Measurements from ENCODE around the gene COL6A2.
A peak's percentile ranks its signal among the peaks of the same experiment; 100 is the strongest.

COL6A2 gene

DNA sequence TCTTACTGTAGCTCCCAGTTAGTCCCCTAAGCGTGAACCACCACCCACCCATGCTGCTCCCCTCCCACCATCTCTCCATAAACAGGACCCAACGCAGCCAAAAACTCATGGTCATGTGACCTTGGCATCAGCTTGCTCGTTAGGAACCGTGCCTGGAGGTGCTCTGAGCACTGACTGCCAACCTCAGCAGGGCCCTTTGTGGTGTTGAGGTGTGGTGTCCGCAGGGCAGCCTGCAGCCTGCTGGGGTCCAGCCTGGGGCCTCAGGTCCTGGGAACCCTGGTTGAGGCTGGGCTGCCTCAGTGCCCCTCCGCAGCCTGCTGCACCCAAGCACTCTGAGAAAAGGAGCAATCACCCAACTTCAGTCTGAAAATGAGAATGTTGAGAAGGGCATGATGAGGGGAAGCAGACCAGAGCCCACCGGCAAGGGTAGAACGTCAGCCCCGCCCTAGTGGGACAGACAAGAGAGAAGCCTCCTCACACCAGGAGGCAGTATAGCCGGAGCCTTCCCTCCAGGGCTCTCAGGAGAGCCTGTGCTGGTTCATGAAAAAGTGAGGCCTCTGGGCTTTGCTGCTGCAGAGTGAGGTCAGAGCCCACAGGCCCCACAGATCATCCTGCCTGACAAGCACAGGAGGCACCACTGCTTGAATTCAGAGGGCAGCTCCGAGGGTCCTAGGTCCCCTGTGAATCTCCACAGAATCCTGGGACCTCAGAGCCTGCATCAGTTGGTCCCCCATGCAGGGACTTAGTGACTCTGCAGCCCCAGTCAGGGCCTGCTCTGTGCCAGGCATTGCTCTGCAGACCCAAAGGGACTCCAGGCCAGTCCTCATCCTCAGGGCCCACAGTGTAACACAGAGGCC, 4.9 kb upstream of the COL6A2 start:
- TF ChIP-seq, protein P1, sequence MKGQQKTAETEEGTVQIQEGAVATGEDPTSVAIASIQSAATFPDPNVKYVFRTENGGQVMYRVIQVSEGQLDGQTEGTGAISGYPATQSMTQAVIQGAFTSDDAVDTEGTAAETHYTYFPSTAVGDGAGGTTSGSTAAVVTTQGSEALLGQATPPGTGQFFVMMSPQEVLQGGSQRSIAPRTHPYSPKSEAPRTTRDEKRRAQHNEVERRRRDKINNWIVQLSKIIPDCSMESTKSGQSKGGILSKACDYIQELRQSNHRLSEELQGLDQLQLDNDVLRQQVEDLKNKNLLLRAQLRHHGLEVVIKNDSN (IDR thresholded peaks at IDR 0.05) = peak; percentile 44
- TF ChIP-seq TCF12 (IDR thresholded peaks at IDR 0.05; ENCODE audit: low read depth) = no peak

DNA sequence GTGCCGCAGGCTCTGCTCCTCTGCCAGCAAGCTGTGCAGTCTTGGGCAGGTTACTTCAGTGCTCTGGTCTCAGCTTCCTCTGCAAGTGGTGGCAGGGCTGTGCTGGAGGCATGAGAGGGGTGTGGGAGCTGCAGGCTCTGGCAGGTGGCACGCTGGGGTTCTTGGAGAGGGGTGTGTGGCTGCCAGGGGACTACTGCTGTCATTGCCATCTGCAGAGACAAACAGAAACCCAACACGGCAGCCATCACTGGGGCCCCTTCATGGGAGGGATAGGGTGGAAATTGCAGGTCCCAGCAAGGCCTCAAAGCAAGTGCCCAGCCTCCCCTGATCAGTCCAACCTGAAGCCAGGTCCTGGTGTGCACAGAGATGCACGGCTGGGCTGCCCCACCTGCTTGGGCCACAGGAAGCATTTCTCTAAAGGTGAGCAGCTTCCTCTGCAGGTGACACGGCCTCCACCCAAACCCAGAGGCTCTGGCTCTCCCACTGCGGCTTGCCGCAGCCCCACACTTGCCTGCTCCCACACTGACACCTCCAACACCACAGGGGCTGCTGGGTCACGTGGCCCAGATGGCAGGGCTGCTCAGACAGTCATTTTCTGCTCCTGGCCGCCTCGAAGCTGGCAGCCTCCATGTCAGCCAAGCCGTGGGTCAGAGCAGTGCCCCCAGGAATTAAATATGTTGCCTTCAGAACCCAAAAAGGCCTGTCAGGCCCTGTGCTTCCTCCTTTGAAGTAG, 4.1 kb upstream of the COL6A2 start:
- no peak for TF ChIP-seq CREB1 (IDR thresholded peaks at IDR 0.05; ENCODE audit: low read depth)
- TF ChIP-seq FOXM1 (IDR thresholded peaks at IDR 0.05; ENCODE audit: borderline replicate concordance, low read depth) = no peak
- no peak for TF ChIP-seq NFIC (IDR thresholded peaks at IDR 0.05)
- no peak for TF ChIP-seq TEAD4 (IDR thresholded peaks at IDR 0.05)
- TF ChIP-seq, protein P2, sequence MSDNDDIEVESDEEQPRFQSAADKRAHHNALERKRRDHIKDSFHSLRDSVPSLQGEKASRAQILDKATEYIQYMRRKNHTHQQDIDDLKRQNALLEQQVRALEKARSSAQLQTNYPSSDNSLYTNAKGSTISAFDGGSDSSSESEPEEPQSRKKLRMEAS (IDR thresholded peaks at IDR 0.05) = no peak
- no peak for TF ChIP-seq TAF1 (IDR thresholded peaks at IDR 0.05; ENCODE audit: low read depth)
- no peak for TF ChIP-seq EP300 (IDR thresholded peaks at IDR 0.05; ENCODE audit: borderline replicate concordance)
- TF ChIP-seq, protein P3, sequence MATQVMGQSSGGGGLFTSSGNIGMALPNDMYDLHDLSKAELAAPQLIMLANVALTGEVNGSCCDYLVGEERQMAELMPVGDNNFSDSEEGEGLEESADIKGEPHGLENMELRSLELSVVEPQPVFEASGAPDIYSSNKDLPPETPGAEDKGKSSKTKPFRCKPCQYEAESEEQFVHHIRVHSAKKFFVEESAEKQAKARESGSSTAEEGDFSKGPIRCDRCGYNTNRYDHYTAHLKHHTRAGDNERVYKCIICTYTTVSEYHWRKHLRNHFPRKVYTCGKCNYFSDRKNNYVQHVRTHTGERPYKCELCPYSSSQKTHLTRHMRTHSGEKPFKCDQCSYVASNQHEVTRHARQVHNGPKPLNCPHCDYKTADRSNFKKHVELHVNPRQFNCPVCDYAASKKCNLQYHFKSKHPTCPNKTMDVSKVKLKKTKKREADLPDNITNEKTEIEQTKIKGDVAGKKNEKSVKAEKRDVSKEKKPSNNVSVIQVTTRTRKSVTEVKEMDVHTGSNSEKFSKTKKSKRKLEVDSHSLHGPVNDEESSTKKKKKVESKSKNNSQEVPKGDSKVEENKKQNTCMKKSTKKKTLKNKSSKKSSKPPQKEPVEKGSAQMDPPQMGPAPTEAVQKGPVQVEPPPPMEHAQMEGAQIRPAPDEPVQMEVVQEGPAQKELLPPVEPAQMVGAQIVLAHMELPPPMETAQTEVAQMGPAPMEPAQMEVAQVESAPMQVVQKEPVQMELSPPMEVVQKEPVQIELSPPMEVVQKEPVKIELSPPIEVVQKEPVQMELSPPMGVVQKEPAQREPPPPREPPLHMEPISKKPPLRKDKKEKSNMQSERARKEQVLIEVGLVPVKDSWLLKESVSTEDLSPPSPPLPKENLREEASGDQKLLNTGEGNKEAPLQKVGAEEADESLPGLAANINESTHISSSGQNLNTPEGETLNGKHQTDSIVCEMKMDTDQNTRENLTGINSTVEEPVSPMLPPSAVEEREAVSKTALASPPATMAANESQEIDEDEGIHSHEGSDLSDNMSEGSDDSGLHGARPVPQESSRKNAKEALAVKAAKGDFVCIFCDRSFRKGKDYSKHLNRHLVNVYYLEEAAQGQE (IDR thresholded peaks at IDR 0.05; ENCODE audit: low read depth) = no peak

DNA sequence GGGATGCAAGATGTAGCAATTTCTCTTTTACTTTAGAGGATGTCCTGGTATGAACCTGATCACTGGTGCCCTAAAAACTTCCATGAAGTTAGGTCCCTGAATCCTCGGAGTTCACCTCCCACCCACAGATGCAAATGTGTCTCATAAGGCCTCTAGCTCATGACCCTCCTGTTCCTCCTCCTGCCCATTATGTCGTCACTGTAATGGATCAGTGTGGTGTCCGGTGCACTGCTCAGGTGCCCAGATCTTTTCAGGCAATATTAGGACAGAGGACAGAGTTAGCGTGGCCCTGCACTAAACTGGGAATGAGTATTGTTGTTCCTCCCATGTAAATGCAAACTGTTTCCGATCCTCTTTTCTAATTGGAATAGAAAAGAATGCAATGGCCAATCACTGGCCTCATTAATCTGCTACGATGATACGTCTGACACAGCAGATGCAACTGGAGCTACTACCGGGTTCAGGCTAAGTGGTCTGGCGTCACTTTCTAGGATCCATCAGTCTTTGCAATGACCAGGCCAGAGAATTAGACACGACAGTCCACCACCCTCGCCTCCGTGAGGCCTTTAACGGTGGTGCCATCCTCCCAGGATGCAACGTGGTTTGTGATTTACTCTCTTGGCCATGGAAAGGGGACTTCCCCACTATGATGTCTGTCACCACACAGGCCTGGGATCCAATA, 3.4 kb upstream of the COL6A2 start:
- TF ChIP-seq NFIC (IDR thresholded peaks at IDR 0.05) (no peak), YY1 (IDR thresholded peaks at IDR 0.05; ENCODE audit: low read depth) (no peak), TAF1 (IDR thresholded peaks at IDR 0.05; ENCODE audit: low read depth) (no peak), EP300 (IDR thresholded peaks at IDR 0.05; ENCODE audit: borderline replicate concordance) (no peak), TCF12 (IDR thresholded peaks at IDR 0.05; ENCODE audit: low read depth) (no peak), EGR1 (IDR thresholded peaks at IDR 0.05) (no peak), CREB1 (IDR thresholded peaks at IDR 0.05; ENCODE audit: low read depth) (no peak), TEAD4 (IDR thresholded peaks at IDR 0.05) (no peak), RAD21 (IDR thresholded peaks at IDR 0.05; ENCODE audit: low read depth) (no peak), CEBPB (IDR thresholded peaks at IDR 0.05) (no peak), ZBTB7A (IDR thresholded peaks at IDR 0.05; ENCODE audit: low read depth) (no peak), FOXM1 (IDR thresholded peaks at IDR 0.05; ENCODE audit: borderline replicate concordance, low read depth) (no peak)
- TF ChIP-seq, protein P1 (IDR thresholded peaks at IDR 0.05) = no peak
- TF ChIP-seq, protein P3 (IDR thresholded peaks at IDR 0.05; ENCODE audit: low read depth) = no peak
- TF ChIP-seq, protein P2 (IDR thresholded peaks at IDR 0.05) = no peak

DNA sequence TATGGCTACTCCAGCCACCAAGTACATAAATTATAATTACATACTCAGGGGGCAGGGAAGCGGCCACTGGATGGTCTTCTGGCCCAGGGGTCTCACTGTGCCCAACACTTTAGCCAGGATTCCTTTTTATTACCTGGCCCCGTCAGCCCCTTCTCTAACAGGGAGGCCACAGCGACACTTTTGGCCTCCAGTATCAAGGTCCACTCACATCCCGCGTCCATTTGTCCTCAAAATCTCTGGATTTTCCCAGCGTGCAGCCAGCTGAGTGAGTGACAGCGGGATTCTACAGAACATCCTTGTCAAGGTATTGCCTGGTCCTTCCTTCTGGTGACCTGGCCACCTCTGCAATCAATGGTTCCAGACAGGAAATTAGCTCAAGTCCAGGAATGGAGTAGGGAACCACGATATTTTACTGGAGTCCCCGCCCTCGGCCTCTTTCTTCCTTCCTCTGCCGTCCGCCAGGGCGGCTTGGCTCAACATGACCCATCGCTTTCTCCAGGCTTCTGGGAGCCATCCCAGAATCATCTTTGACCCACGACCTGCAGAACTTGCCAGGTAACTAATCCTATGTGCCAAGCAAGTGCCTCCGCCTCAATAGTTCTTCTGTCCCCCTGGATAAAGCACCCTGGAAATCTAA, 2.7 kb upstream of the COL6A2 start:
- TF ChIP-seq, protein P1 (IDR thresholded peaks at IDR 0.05) = no peak
- TF ChIP-seq, protein P2 (IDR thresholded peaks at IDR 0.05) = no peak

Measured in Ishikawa (cell line).